CD14-positive monocyte (primary cell): ENCODE measurements around the gene MUC3A. TPM values are rescaled to one million over a fixed set of nuclear protein-coding genes. Genes with fewer than 3 reads are reported as not detected.
A peak's percentile ranks its signal among the peaks of the same experiment; 100 is the strongest.
"Not testable (repeated sequence)": the region's sequence is repeated elsewhere in the genome, so short reads cannot be mapped to it uniquely, and the experiment has no call there.

Experiments
- DNase-seq, 3 donors: peaks; one replicate each; pipeline ENCODE4 v3.0.0-alpha.2; 2011 to 2022
- H2AFZ ChIP-seq: 2 replicates; pipeline ENCODE4 v1.6.0; 2012; ENCODE audit warnings: mild to moderate bottlenecking, low read depth, low read length, inconsistent platforms; ENCODE audit not compliant: insufficient read depth, poor library complexity, severe bottlenecking
- H3K27ac ChIP-seq, 2 donors: 1 replicate in 1 of 2; 2 replicates in 1 of 2; pipeline ENCODE4 v1.5.1; 2012 to 2013; ENCODE audit warnings: low read length in 2 of 2, control low read depth in 1 of 2, inconsistent platforms in 1 of 2, low read depth in 1 of 2, mild to moderate bottlenecking in 1 of 2
- H3K27me3 ChIP-seq, 2 donors: one replicate each; pipeline versions ENCODE4 v1.6.0 to v1.6.1; 2011 to 2013; ENCODE audit warnings: low read length in 2 of 2; ENCODE audit not compliant: control insufficient read depth in 2 of 2, insufficient read depth in 2 of 2
- H3K36me3 ChIP-seq, 2 donors: replicated peaks in 1 of 2; 1 replicate in 1 of 2; 2 replicates in 1 of 2; pipeline versions ENCODE4 v1.5.1 to v1.6.1; 2012 to 2013; ENCODE audit warnings: low read length in 2 of 2, control low read depth in 1 of 2, inconsistent platforms in 1 of 2, mild to moderate bottlenecking in 1 of 2; ENCODE audit not compliant: insufficient read depth in 2 of 2, control insufficient read depth in 1 of 2
- H3K4me1 ChIP-seq, 2 donors: 1 replicate in 1 of 2; 2 replicates in 1 of 2; pipeline versions ENCODE4 v1.5.1 to v1.6.1; 2012 to 2013; ENCODE audit warnings: low read length in 2 of 2, control low read depth in 1 of 2, inconsistent platforms in 1 of 2, mild to moderate bottlenecking in 1 of 2, moderate library complexity in 1 of 2; ENCODE audit not compliant: insufficient read depth in 2 of 2, control insufficient read depth in 1 of 2
- H3K4me2 ChIP-seq: replicated peaks from 2 replicates; pipeline ENCODE3; 2012; ENCODE audit warnings: low read length, moderate library complexity, mild to moderate bottlenecking; ENCODE audit not compliant: poor library complexity, severe bottlenecking; ENCODE audit errors: extremely low read depth
- H3K4me3 ChIP-seq, 3 experiments: fragments of 200-600 bp in 1 of 3; sonication (generic) in 1 of 3; replicated peaks in 1 of 3; 1 replicate in 2 of 3; 2 replicates in 1 of 3; pipeline ENCODE4 v1.5.1; 2011 to 2013; ENCODE audit warnings: low read length in 3 of 3, mild to moderate bottlenecking in 3 of 3, control low read depth in 2 of 3, low read depth in 2 of 3, inconsistent platforms in 1 of 3, moderate library complexity in 1 of 3
- H3K79me2 ChIP-seq: 2 replicates; pipeline ENCODE4 v1.6.0; 2012; ENCODE audit warnings: mild to moderate bottlenecking, control low read depth, inconsistent platforms, low read length, moderate library complexity; ENCODE audit not compliant: insufficient read depth
- H3K9ac ChIP-seq: 2 replicates; pipeline ENCODE4 v1.6.0; 2017; ENCODE audit warnings: low read length, mild to moderate bottlenecking; ENCODE audit not compliant: insufficient read depth, poor library complexity, severe bottlenecking
- H3K9me3 ChIP-seq, 2 donors: replicated peaks in 1 of 2; 1 replicate in 1 of 2; 2 replicates in 1 of 2; pipeline versions ENCODE4 v1.5.1 to v1.6.1; 2012 to 2013; ENCODE audit warnings: low read length in 2 of 2, control low read depth in 1 of 2; ENCODE audit not compliant: control insufficient read depth in 1 of 2, insufficient read depth in 1 of 2
- H4K20me1 ChIP-seq: 2 replicates; pipeline ENCODE4 v1.6.0; 2012; ENCODE audit warnings: mild to moderate bottlenecking, low read length, control low read depth, moderate library complexity; ENCODE audit not compliant: insufficient read depth
- H3K27ac Mint-ChIP-seq, 7 donors: one replicate each; pipeline ENCODE4 v1.8.0; 2020; ENCODE audit warnings: mild to moderate bottlenecking in 7 of 7, mixed read lengths in 7 of 7, moderate library complexity in 6 of 7, inconsistent platforms in 2 of 7
- H3K27me3 Mint-ChIP-seq, 3 donors: one replicate each; pipeline ENCODE4 v1.8.0; 2021 to 2022; ENCODE audit warnings: low read depth in 3 of 3, mild to moderate bottlenecking in 3 of 3, mixed read lengths in 3 of 3, moderate library complexity in 3 of 3, inconsistent platforms in 1 of 3
- H3K36me3 Mint-ChIP-seq, 2 donors: one replicate each; pipeline ENCODE4 v1.8.0; 2020; ENCODE audit warnings: mixed read lengths in 2 of 2, inconsistent platforms in 1 of 2, mild to moderate bottlenecking in 1 of 2
- H3K4me1 Mint-ChIP-seq: one replicate; pipeline ENCODE4 v1.8.0; 2020; ENCODE audit warnings: mild to moderate bottlenecking, mixed read lengths
- H3K4me3 Mint-ChIP-seq, 2 donors: one replicate each; pipeline ENCODE4 v1.8.0; 2020; ENCODE audit warnings: mild to moderate bottlenecking in 2 of 2, mixed read lengths in 2 of 2, moderate library complexity in 1 of 2
- H3K9me3 Mint-ChIP-seq, 7 donors: one replicate each; pipeline ENCODE4 v1.8.0; 2020 to 2022; ENCODE audit warnings: mixed read lengths in 7 of 7, mild to moderate bottlenecking in 6 of 7, moderate library complexity in 6 of 7, inconsistent platforms in 2 of 7
- WGBS: methylation state at CpG from one replicate; pipeline ENCODE4 v1.1.5; 2013; ENCODE audit warnings: missing lambda C conversion rate; ENCODE audit not compliant: insufficient coverage; 5-methylcytosine and 5-hydroxymethylcytosine counted together
- intact Hi-C, 2 donors: fragments of 100-400 bp; cut with micrococcal nuclease; formaldehyde crosslinking; loops; one replicate each; pipeline versions ENCODE4 v1.15.0 to v1.15.1; 2023
- polyA plus RNA-seq, 3 donors: library from polyadenylated mRNA; depleted of rRNA in 1 of 3; unstranded in 2 of 3; stranded (reverse) in 1 of 3; fragments of 300-500 nt in 2 of 3; fragments of >200 nt in 1 of 3; fragmentation: Illumina TruSeq in 2 of 3; gene quantifications; 1 replicate in 2 of 3; 2 replicates in 1 of 3; pipeline ENCODE4 v1.2.3, GENCODE V29; 2012 to 2021
- TF ChIP-seq, protein P1 (sequence below): fragments of 200-600 bp; IDR thresholded peaks from one replicate; pipeline ENCODE4 v1.8.0; 2022; ENCODE audit warnings: antibody characterized with exemption, mild to moderate bottlenecking

Gene MUC3A
- polyA plus RNA-seq, 3 donors: not detected

GRCh38 chr7:100929808-100930174 is 19.5 kb upstream of the MUC3A start:
- no peaks in the 10 kb centered on the region for H3K79me2 ChIP-seq
- no peak overlapping the region for H3K4me3 ChIP-seq
- Mint-ChIP-seq H3K36me3 (no peaks in the 10 kb centered on the region), H3K4me1 (no peaks in the 10 kb centered on the region), H3K27me3 (peaks cover 10 to 17% (median 11%) of the 10 kb centered on the region in 3 donors), H3K9me3 (peaks cover 0 to 8% (median 5%) of the 10 kb centered on the region in 7 donors), H3K27ac (no peak overlapping the region), H3K4me3 (no peak overlapping the region)
- H3K27me3 ChIP-seq: peaks cover 2% of the 10 kb centered on the region in 2 donors
- H3K9ac ChIP-seq: no peak overlapping the region
- no peak overlapping the region for H2AFZ ChIP-seq
- no peak overlapping the region for H3K4me2 ChIP-seq
- no peaks in the 10 kb centered on the region for H3K4me1 ChIP-seq
- no peak overlapping the region for H3K27ac ChIP-seq
- TF ChIP-seq, protein P1, sequence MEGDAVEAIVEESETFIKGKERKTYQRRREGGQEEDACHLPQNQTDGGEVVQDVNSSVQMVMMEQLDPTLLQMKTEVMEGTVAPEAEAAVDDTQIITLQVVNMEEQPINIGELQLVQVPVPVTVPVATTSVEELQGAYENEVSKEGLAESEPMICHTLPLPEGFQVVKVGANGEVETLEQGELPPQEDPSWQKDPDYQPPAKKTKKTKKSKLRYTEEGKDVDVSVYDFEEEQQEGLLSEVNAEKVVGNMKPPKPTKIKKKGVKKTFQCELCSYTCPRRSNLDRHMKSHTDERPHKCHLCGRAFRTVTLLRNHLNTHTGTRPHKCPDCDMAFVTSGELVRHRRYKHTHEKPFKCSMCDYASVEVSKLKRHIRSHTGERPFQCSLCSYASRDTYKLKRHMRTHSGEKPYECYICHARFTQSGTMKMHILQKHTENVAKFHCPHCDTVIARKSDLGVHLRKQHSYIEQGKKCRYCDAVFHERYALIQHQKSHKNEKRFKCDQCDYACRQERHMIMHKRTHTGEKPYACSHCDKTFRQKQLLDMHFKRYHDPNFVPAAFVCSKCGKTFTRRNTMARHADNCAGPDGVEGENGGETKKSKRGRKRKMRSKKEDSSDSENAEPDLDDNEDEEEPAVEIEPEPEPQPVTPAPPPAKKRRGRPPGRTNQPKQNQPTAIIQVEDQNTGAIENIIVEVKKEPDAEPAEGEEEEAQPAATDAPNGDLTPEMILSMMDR: no peak
- 100% methylated on average over 1 of the region's 1 CpG for WGBS
- H4K20me1 ChIP-seq: no peaks in the 10 kb centered on the region
- intact Hi-C loops: no loop called here
- no peak for DNase-seq
- no peaks in the 10 kb centered on the region for H3K36me3 ChIP-seq
- H3K9me3 ChIP-seq: no peaks in the 10 kb centered on the region

DNA sequence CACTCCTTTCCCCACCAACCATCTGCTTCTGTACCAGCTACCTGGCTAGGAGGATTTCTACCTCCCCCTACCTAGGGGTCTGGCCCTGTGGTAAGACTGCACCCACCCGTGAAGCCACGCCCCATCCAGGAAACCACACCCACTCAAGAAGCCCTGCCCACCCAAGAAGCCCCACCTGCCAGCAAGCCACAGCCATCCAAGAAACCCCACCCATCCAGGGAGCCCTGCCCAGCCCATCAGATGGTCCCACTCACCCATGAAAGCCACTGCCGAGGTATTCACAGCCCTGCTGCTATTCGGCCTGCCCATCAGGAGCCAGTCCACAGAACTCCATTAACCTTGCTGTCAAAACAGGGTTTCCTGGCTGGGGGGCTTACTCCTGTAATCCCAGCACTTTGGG is 15.6 kb upstream of the MUC3A start:
- Histone ChIP-seq H3K27ac (no peak overlapping the region), H3K9ac (no peak overlapping the region), H3K4me2 (no peak overlapping the region), H4K20me1 (no peaks in the 10 kb centered on the region), H3K36me3 (no peaks in the 10 kb centered on the region), H3K4me1 (no peaks in the 10 kb centered on the region), H3K9me3 (peaks cover 0 to under 1% of the 10 kb centered on the region in 2 donors), H3K79me2 (no peaks in the 10 kb centered on the region), H3K4me3 (no peak overlapping the region), H2AFZ (no peak overlapping the region), H3K27me3 (peaks cover 2% of the 10 kb centered on the region in 2 donors)
- 43% methylated on average over 3 of the region's 4 CpGs for WGBS
- no peak for DNase-seq
- H3K4me3 Mint-ChIP-seq: no peak overlapping the region
- TF ChIP-seq, protein P1: no peak
- H3K27me3 Mint-ChIP-seq: peaks cover 12 to 22% (median 13%) of the 10 kb centered on the region in 3 donors
- intact Hi-C loops: no loop called here
- peaks cover 0 to 15% (median 6%) of the 10 kb centered on the region in 7 donors for H3K9me3 Mint-ChIP-seq
- no peaks in the 10 kb centered on the region for H3K36me3 Mint-ChIP-seq
- peak overlapping the region in 1 of 7 donors; percentile 42 for H3K27ac Mint-ChIP-seq
- H3K4me1 Mint-ChIP-seq: peaks cover 2% of the 10 kb centered on the region

DNA sequence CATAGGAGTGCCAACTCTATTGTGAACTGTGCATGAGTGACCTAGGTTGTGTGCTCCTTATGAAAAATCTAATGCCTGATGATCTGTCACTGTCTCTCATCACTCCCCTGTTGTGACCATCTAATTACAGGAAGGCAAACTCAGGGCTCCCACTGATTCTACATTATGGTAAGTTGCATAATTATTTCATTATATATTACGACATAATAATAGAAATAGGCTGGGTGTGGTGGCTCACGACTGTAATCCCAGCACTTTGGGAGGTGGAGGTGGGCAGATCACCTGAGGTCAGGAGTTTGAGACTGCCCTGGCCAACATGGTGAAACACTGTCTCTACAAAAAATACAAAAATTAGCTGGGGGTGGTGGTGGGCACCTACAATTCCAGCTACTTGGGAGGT is 14.0 kb upstream of the MUC3A start:
- H3K36me3 Mint-ChIP-seq, DNase-seq, H3K79me2 ChIP-seq, H3K9ac ChIP-seq, H3K4me3 Mint-ChIP-seq, intact Hi-C loops, H3K36me3 ChIP-seq, H2AFZ ChIP-seq, H3K4me1 Mint-ChIP-seq, H3K4me1 ChIP-seq, H3K4me2 ChIP-seq, H3K4me3 ChIP-seq, H3K27me3 ChIP-seq, H3K27ac Mint-ChIP-seq, H3K27ac ChIP-seq, H3K9me3 ChIP-seq, H4K20me1 ChIP-seq: not testable (repeated sequence)
- Mint-ChIP-seq H3K27me3 (peaks cover 8 to 16% (median 13%) of the 10 kb centered on the region in 3 donors), H3K9me3 (peaks cover 3 to 29% (median 16%) of the 10 kb centered on the region in 7 donors)
- WGBS: no CpG with 5 or more reads among the region's 2 CpGs
